SK-N-SH treated with all-trans-retinoic acid at 6 μM for 48 hours (cell line): ENCODE measurements around the gene AUTS2.
A peak's percentile ranks its signal among the peaks of the same experiment; 100 is the strongest.

Experiments used
- ATAC-seq: fragments of 200-7000 bp; cut with Tn5 transposase; 3 replicates; pipeline ENCODE4 v1.9.1; 2020; ENCODE audit warnings: mild to moderate bottlenecking, moderate library complexity
- ARNTL ChIP-seq: fragments of 450-650 bp; formaldehyde crosslinking; IDR thresholded peaks from 2 replicates; pipeline ENCODE4 v1.5.0; 2020; ENCODE audit warnings: low read depth, mild to moderate bottlenecking, moderate library complexity, borderline replicate concordance
- BACH2 ChIP-seq: fragments of 250-450 bp; sonication (Bioruptor Pico); IDR thresholded peaks from 2 replicates; pipeline ENCODE4 v1.9.0; 2021; ENCODE audit warnings: mild to moderate bottlenecking, borderline replicate concordance
- ESRRG ChIP-seq: fragments of 250-450 bp; sonication (Bioruptor Pico); IDR thresholded peaks from 2 replicates; pipeline ENCODE4 v1.6.1; 2021; ENCODE audit warnings: mild to moderate bottlenecking
- GLIS3 ChIP-seq: fragments of 250-450 bp; sonication (Bioruptor Pico); IDR thresholded peaks from 2 replicates; pipeline ENCODE4 v1.5.0; 2020; ENCODE audit warnings: mild to moderate bottlenecking, moderate library complexity
- ISL1 ChIP-seq: fragments of 250-450 bp; sonication (Bioruptor Pico); IDR thresholded peaks from 2 replicates; pipeline ENCODE4 v2.1.2; 2022; ENCODE audit warnings: mild to moderate bottlenecking, moderate library complexity
- OSR1 ChIP-seq: fragments of 250-450 bp; sonication (Bioruptor Pico); IDR thresholded peaks from 2 replicates; pipeline ENCODE4 v1.8.0; 2022; ENCODE audit warnings: moderate library complexity, mild to moderate bottlenecking, inconsistent platforms
- PPARA ChIP-seq: fragments of 250-450 bp; sonication (Bioruptor Pico); IDR thresholded peaks from 2 replicates; pipeline ENCODE4 v1.5.0; 2020; ENCODE audit warnings: mild to moderate bottlenecking, borderline replicate concordance
- RARB ChIP-seq: fragments of 250-450 bp; sonication (Bioruptor Pico); IDR thresholded peaks from 2 replicates; pipeline ENCODE4 v1.8.0; 2021; ENCODE audit warnings: mild to moderate bottlenecking, moderate library complexity
- SNAI2 ChIP-seq: fragments of 250-450 bp; sonication (Bioruptor Pico); IDR thresholded peaks from 2 replicates; pipeline ENCODE4 v1.5.0; 2020; ENCODE audit warnings: mild to moderate bottlenecking, moderate library complexity
- TCF4 ChIP-seq: fragments of 250-450 bp; sonication (Bioruptor Pico); IDR thresholded peaks from 2 replicates; pipeline ENCODE4 v1.8.0; 2021; ENCODE audit warnings: mild to moderate bottlenecking, moderate library complexity, borderline replicate concordance
- TOX ChIP-seq: fragments of 250-450 bp; sonication (Bioruptor Pico); IDR thresholded peaks from 2 replicates; pipeline ENCODE4 v1.8.0; 2021; ENCODE audit warnings: mild to moderate bottlenecking, moderate library complexity, borderline replicate concordance
- ZC3H10 ChIP-seq: fragments of 250-450 bp; sonication (Bioruptor Pico); IDR thresholded peaks from 2 replicates; pipeline ENCODE4 v1.5.1; 2021; ENCODE audit warnings: mild to moderate bottlenecking, moderate library complexity
- ZFP3 ChIP-seq: fragments of 250-450 bp; sonication (Bioruptor Pico); IDR thresholded peaks from 2 replicates; pipeline ENCODE4 v1.5.0; 2020; ENCODE audit warnings: mild to moderate bottlenecking, moderate library complexity
- ZFP30 ChIP-seq: fragments of 450-650 bp; formaldehyde crosslinking; IDR thresholded peaks from 2 replicates; pipeline ENCODE4 v1.5.0; 2022; ENCODE audit warnings: mild to moderate bottlenecking, moderate library complexity
- ZNF565 ChIP-seq: fragments of 450-650 bp; formaldehyde crosslinking; conservative IDR thresholded peaks from 2 replicates; pipeline ENCODE4 v1.5.0; 2020; ENCODE audit warnings: low read depth, mild to moderate bottlenecking, moderate library complexity
- ZNF70 ChIP-seq: fragments of 450-650 bp; formaldehyde crosslinking; IDR thresholded peaks from 2 replicates; pipeline ENCODE4 v1.5.0; 2020; ENCODE audit warnings: mild to moderate bottlenecking, moderate library complexity
- ZNF8 ChIP-seq: fragments of 450-650 bp; formaldehyde crosslinking; IDR thresholded peaks from 2 replicates; pipeline ENCODE4 v1.5.0; 2020; ENCODE audit warnings: mild to moderate bottlenecking, moderate library complexity
- TF ChIP-seq, protein P1 (sequence below): fragments of 250-450 bp; sonication (Bioruptor Pico); IDR thresholded peaks from 2 replicates; pipeline ENCODE4 v1.5.0; 2020; ENCODE audit warnings: mild to moderate bottlenecking, moderate library complexity
- TF ChIP-seq, protein P2 (sequence below): fragments of 250-450 bp; sonication (Bioruptor Pico); IDR thresholded peaks from 2 replicates; pipeline ENCODE4 v1.5.1; 2021; ENCODE audit warnings: mild to moderate bottlenecking, moderate library complexity
- TF ChIP-seq, protein P3 (sequence below): fragments of 250-450 bp; sonication (Bioruptor Pico); IDR thresholded peaks from 2 replicates; pipeline ENCODE4 v1.5.1; 2020; ENCODE audit warnings: low read depth, mild to moderate bottlenecking, moderate library complexity
- TF ChIP-seq, protein P4 (sequence below): fragments of 250-450 bp; sonication (Bioruptor Pico); IDR thresholded peaks from 2 replicates; pipeline ENCODE4 v1.8.0; 2021; ENCODE audit warnings: low read depth, mild to moderate bottlenecking, moderate library complexity, borderline replicate concordance
- TF ChIP-seq, protein P5 (sequence below): fragments of 250-450 bp; sonication (Bioruptor Pico); IDR thresholded peaks from 2 replicates; pipeline ENCODE4 v1.8.0; 2020; ENCODE audit warnings: mild to moderate bottlenecking, moderate library complexity, borderline replicate concordance

Gene AUTS2

DNA sequence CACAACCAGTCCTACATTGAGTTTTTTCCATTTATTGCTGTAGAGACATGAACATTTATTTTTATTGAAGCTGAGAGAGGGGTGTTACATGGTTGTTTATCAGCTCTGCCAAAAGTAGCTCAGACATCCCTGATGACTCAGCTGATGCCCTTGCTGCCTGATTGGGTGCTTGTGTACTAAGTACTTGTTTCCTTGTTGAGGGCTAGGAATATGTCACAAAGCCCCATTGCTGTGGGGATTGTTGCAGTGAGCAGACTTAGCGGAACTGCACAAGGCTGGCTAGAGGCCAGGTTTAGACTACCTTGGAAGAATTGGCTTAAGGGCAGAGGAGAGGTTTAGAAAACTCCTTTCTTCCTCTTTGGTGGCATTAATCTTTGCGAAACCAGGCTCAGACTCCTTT is 110.6 kb downstream of the AUTS2 start:
- TF ChIP-seq GLIS3 (CRISPR knock-in tag) (no peak), TCF4 (CRISPR knock-in tag) (no peak), ZFP3 (CRISPR knock-in tag) (no peak), BACH2 (CRISPR knock-in tag) (no peak), PPARA (CRISPR knock-in tag) (no peak), ISL1 (no peak), ZC3H10 (CRISPR knock-in tag) (no peak), ZNF70 (CRISPR knock-in tag) (no peak), ZNF8 (CRISPR knock-in tag) (no peak), ZFP30 (CRISPR knock-in tag) (no peak), TOX (no peak), ARNTL (CRISPR knock-in tag) (no peak), ESRRG (CRISPR knock-in tag) (no peak)
- TF ChIP-seq, protein P1, sequence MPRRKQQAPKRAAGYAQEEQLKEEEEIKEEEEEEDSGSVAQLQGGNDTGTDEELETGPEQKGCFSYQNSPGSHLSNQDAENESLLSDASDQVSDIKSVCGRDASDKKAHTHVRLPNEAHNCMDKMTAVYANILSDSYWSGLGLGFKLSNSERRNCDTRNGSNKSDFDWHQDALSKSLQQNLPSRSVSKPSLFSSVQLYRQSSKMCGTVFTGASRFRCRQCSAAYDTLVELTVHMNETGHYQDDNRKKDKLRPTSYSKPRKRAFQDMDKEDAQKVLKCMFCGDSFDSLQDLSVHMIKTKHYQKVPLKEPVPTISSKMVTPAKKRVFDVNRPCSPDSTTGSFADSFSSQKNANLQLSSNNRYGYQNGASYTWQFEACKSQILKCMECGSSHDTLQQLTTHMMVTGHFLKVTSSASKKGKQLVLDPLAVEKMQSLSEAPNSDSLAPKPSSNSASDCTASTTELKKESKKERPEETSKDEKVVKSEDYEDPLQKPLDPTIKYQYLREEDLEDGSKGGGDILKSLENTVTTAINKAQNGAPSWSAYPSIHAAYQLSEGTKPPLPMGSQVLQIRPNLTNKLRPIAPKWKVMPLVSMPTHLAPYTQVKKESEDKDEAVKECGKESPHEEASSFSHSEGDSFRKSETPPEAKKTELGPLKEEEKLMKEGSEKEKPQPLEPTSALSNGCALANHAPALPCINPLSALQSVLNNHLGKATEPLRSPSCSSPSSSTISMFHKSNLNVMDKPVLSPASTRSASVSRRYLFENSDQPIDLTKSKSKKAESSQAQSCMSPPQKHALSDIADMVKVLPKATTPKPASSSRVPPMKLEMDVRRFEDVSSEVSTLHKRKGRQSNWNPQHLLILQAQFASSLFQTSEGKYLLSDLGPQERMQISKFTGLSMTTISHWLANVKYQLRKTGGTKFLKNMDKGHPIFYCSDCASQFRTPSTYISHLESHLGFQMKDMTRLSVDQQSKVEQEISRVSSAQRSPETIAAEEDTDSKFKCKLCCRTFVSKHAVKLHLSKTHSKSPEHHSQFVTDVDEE (CRISPR knock-in tag), result no peak
- TF ChIP-seq, protein P2, sequence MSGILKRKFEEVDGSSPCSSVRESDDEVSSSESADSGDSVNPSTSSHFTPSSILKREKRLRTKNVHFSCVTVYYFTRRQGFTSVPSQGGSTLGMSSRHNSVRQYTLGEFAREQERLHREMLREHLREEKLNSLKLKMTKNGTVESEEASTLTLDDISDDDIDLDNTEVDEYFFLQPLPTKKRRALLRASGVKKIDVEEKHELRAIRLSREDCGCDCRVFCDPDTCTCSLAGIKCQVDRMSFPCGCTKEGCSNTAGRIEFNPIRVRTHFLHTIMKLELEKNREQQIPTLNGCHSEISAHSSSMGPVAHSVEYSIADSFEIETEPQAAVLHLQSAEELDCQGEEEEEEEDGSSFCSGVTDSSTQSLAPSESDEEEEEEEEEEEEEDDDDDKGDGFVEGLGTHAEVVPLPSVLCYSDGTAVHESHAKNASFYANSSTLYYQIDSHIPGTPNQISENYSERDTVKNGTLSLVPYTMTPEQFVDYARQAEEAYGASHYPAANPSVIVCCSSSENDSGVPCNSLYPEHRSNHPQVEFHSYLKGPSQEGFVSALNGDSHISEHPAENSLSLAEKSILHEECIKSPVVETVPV, result no peak
- peak; percentile 83 for ATAC-seq

DNA sequence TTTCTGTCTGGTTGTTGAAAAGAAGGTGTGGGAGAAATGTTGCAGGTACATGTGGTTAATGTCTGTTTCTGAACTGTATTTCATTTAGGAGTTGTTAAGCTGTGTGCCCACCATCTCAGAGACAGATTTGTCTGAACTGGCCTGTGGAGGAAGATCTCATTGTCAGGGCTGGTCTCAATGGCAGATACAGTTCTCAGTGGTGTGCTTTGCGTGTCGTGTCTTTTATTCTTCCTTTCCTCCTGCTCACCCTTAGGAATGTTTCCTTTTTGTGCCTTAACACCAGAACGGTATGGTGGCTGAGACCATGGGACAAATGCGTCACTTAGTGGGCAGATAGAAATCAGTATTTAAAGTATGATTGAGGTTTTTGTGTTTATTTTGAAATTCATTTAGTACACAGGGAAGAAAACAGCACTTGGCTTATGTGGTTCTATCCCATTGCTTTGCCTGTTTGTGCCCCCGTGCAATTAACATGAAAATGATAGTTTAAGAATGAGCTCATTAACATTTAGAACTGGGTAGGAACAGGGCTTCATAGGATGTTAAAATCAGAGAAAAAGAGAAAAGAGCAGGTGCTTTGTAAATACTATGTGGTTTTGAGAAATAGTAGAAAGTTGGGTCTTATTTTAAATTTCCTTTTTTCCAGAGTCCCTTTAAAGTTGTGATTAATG is 112.6 kb downstream of the AUTS2 start:
- TF ChIP-seq ZNF565 (CRISPR knock-in tag) (no peak), ARNTL (CRISPR knock-in tag) (no peak), GLIS3 (CRISPR knock-in tag) (no peak), PPARA (CRISPR knock-in tag) (no peak), ESRRG (CRISPR knock-in tag) (no peak), SNAI2 (CRISPR knock-in tag) (no peak), TCF4 (CRISPR knock-in tag) (no peak), ZNF70 (CRISPR knock-in tag) (no peak), OSR1 (no peak), RARB (CRISPR knock-in tag) (no peak), ISL1 (no peak), BACH2 (CRISPR knock-in tag) (no peak), ZC3H10 (CRISPR knock-in tag) (no peak)
- TF ChIP-seq, protein P1 (CRISPR knock-in tag), result no peak
- TF ChIP-seq, protein P3, sequence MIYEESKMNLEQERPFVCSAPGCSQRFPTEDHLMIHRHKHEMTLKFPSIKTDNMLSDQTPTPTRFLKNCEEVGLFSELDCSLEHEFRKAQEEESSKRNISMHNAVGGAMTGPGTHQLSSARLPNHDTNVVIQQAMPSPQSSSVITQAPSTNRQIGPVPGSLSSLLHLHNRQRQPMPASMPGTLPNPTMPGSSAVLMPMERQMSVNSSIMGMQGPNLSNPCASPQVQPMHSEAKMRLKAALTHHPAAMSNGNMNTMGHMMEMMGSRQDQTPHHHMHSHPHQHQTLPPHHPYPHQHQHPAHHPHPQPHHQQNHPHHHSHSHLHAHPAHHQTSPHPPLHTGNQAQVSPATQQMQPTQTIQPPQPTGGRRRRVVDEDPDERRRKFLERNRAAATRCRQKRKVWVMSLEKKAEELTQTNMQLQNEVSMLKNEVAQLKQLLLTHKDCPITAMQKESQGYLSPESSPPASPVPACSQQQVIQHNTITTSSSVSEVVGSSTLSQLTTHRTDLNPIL (CRISPR knock-in tag), result no peak
- TF ChIP-seq, protein P4, sequence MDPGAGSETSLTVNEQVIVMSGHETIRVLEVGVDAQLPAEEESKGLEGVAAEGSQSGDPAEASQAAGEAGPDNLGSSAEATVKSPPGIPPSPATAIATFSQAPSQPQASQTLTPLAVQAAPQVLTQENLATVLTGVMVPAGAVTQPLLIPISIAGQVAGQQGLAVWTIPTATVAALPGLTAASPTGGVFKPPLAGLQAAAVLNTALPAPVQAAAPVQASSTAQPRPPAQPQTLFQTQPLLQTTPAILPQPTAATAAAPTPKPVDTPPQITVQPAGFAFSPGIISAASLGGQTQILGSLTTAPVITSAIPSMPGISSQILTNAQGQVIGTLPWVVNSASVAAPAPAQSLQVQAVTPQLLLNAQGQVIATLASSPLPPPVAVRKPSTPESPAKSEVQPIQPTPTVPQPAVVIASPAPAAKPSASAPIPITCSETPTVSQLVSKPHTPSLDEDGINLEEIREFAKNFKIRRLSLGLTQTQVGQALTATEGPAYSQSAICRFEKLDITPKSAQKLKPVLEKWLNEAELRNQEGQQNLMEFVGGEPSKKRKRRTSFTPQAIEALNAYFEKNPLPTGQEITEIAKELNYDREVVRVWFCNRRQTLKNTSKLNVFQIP (CRISPR knock-in tag), result no peak
- TF ChIP-seq, protein P5, sequence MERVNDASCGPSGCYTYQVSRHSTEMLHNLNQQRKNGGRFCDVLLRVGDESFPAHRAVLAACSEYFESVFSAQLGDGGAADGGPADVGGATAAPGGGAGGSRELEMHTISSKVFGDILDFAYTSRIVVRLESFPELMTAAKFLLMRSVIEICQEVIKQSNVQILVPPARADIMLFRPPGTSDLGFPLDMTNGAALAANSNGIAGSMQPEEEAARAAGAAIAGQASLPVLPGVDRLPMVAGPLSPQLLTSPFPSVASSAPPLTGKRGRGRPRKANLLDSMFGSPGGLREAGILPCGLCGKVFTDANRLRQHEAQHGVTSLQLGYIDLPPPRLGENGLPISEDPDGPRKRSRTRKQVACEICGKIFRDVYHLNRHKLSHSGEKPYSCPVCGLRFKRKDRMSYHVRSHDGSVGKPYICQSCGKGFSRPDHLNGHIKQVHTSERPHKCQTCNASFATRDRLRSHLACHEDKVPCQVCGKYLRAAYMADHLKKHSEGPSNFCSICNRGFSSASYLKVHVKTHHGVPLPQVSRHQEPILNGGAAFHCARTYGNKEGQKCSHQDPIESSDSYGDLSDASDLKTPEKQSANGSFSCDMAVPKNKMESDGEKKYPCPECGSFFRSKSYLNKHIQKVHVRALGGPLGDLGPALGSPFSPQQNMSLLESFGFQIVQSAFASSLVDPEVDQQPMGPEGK, result no peak
- ATAC-seq, result no peak
